HK-2 (cell line): ENCODE measurements around the gene KDM7A.
"Not testable (repeated sequence)": the region's sequence is repeated elsewhere in the genome, so short reads cannot be mapped to it uniquely, and the experiment has no call there.

Experiments
- DNase-seq: peaks from one replicate; pipeline ENCODE4 v3.0.0-alpha.2; 2018; ENCODE audit not compliant: unreplicated experiment

KDM7A gene

GRCh38 chr7:140176811-140177702, at the start of gene KDM7A:
TSS of gene KDM7A (minus strand) at chr7:140176983. CDS start at chr7:140176937, 46 bp downstream.
- peak; percentile 80 for DNase-seq

GRCh38 chr7:140225562-140226249, 48.9 kb upstream of the KDM7A start:
- no peak for DNase-seq

- DNase-seq: no peak
Measured at GRCh38 chr7:140223515-140224221, 46.9 kb upstream of the KDM7A start.

- DNase-seq: no peak
Measured at GRCh38 chr7:140222814-140223213, 46.0 kb upstream of the KDM7A start.

GRCh38 chr7:140219672-140220524, 43.1 kb upstream of the KDM7A start:
- DNase-seq: no peak

GRCh38 chr7:140218656-140219055, 41.9 kb upstream of the KDM7A start:
- DNase-seq: no peak

- DNase-seq: no peak
Measured at GRCh38 chr7:140217750-140218501, 41.1 kb upstream of the KDM7A start.

- DNase-seq: no peak
Measured at GRCh38 chr7:140215281-140215680, 38.5 kb upstream of the KDM7A start.

GRCh38 chr7:140214075-140214684, 37.4 kb upstream of the KDM7A start:
- no peak for DNase-seq

GRCh38 chr7:140213684-140214074, 36.9 kb upstream of the KDM7A start:
- no peak for DNase-seq

- no peak for DNase-seq
Measured at GRCh38 chr7:140212100-140212881, 35.5 kb upstream of the KDM7A start.

- no peak for DNase-seq
Measured at GRCh38 chr7:140211698-140212097, 34.9 kb upstream of the KDM7A start.

GRCh38 chr7:140209866-140210609, 33.3 kb upstream of the KDM7A start:
- no peak for DNase-seq

- no peak for DNase-seq
Measured at GRCh38 chr7:140206616-140207389, 30.0 kb upstream of the KDM7A start.

- DNase-seq: no peak
Measured at GRCh38 chr7:140205600-140205999, 28.8 kb upstream of the KDM7A start.

GRCh38 chr7:140203556-140203955, 26.8 kb upstream of the KDM7A start:
- DNase-seq: no peak

GRCh38 chr7:140202942-140203341, 26.2 kb upstream of the KDM7A start:
- DNase-seq: not testable (repeated sequence)

GRCh38 chr7:140201393-140201792, 24.6 kb upstream of the KDM7A start:
- DNase-seq: no peak
